Transverse colon (tissue), 4 donors: Measurements from ENCODE around the gene THSD4.

ENCODE experiments used
- EP300 ChIP-seq: sonication (generic); formaldehyde crosslinking; IDR thresholded peaks from one replicate; pipeline ENCODE4 v1.6.1; 2017; ENCODE audit warnings: antibody characterized with exemption, low read depth
- POLR2A ChIP-seq: fragments of 450-650 bp; IDR thresholded peaks from one replicate; pipeline ENCODE4 v1.6.1; 2016; ENCODE audit warnings: antibody characterized with exemption, mild to moderate bottlenecking, moderate library complexity
- POLR2AphosphoS5 ChIP-seq, 3 donors: sonication (generic); formaldehyde crosslinking; IDR thresholded peaks; one replicate each; pipeline ENCODE4 v1.6.1; 2016; ENCODE audit warnings: antibody characterized with exemption in 3 of 3
- TF ChIP-seq, protein P1 (sequence below), 5 experiments: fragments of 200-600 bp in 3 of 5; fragments of 450-650 bp in 2 of 5; sonication (generic) in 3 of 5; IDR thresholded peaks; 1 replicate in 2 of 5; 2 replicates in 3 of 5; pipeline ENCODE4 v1.5.1; 2016 to 2017; ENCODE audit warnings: antibody characterized with exemption in 5 of 5, inconsistent platforms in 3 of 5, mild to moderate bottlenecking in 2 of 5, moderate library complexity in 1 of 5

DNA sequence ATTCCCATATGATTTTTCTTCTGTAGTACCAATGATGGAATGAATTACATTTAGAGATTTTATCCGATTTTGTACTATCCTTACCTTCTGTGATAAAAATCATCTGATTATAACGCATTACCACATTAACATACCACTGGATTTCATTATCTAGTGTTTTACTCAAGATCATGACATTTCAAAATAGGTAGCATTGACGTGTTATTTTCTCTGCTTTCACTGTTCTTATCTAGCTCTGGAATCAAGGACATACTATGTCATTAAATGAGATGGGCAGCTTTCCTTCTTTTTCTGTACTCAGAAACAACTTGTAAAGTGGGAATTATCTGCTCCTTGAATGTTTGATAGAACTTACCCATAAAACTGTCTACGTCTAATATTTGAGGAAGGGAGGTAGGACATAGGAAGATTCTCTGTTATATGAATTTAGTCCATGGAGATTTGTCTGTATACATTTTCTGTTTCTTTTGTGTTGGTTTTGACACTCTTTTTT lies 511.4 kb downstream of the THSD4 start:
- TF ChIP-seq, protein P1, sequence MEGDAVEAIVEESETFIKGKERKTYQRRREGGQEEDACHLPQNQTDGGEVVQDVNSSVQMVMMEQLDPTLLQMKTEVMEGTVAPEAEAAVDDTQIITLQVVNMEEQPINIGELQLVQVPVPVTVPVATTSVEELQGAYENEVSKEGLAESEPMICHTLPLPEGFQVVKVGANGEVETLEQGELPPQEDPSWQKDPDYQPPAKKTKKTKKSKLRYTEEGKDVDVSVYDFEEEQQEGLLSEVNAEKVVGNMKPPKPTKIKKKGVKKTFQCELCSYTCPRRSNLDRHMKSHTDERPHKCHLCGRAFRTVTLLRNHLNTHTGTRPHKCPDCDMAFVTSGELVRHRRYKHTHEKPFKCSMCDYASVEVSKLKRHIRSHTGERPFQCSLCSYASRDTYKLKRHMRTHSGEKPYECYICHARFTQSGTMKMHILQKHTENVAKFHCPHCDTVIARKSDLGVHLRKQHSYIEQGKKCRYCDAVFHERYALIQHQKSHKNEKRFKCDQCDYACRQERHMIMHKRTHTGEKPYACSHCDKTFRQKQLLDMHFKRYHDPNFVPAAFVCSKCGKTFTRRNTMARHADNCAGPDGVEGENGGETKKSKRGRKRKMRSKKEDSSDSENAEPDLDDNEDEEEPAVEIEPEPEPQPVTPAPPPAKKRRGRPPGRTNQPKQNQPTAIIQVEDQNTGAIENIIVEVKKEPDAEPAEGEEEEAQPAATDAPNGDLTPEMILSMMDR (IDR thresholded peaks at IDR 0.05), result no peak
- TF ChIP-seq POLR2A (no peak), POLR2AphosphoS5 (IDR thresholded peaks at IDR 0.05) (no peak), EP300 (no peak)
